Caco-2 (cell line): Measurements from ENCODE around the gene EEF1AKMT4. TPM values are rescaled to one million over a fixed set of nuclear protein-coding genes. Genes with fewer than 3 reads are reported as not detected.

Experiments
- BruUV-seq: library from RNA; stranded (reverse); fragments of 400-500 nt; replicated peaks from 2 replicates; lab custom pipeline; 2021; lab: Mats Ljungman, UMichigan
- CTCF ChIA-PET: fragments of 300-600 bp; sonication (Branson Sonifier 250); formaldehyde crosslinking; loops from one replicate; lab custom pipeline; 2022; ENCODE audit warnings: antibody characterized with exemption; lab: Charles Lee
- POLR2A ChIA-PET: fragments of 300-600 bp; sonication (Branson Sonifier 250); formaldehyde crosslinking; loops from one replicate; lab custom pipeline; 2022; ENCODE audit warnings: antibody characterized with exemption; lab: Charles Lee
- DNase-seq, 2 experiments: peaks; one replicate each; pipeline versions ENCODE4 v3.0.0 to v3.0.0-alpha.2; 2020 to 2022
- H3K27me3 ChIP-seq: replicated peaks from 2 replicates; pipeline ENCODE4 v1.6.0; 2011; ENCODE audit warnings: low read length; ENCODE audit not compliant: control insufficient read depth, insufficient read depth
- H3K36me3 ChIP-seq: 2 replicates; pipeline ENCODE4 v1.5.1; 2011; ENCODE audit warnings: low read length; ENCODE audit not compliant: control insufficient read depth, insufficient read depth
- H3K4me1 ChIP-seq: fragments of 250-450 bp; sonication (Bioruptor Pico); 2 replicates; pipeline ENCODE4 v1.5.1; 2020; ENCODE audit warnings: mild to moderate bottlenecking
- H3K4me3 ChIP-seq: 2 replicates; pipeline ENCODE4 v1.5.1; 2011; ENCODE audit warnings: low read depth, mild to moderate bottlenecking, control low read depth, low read length
- H3K9me3 ChIP-seq: fragments of 250-450 bp; sonication (Bioruptor Pico); 2 replicates; pipeline ENCODE4 v1.5.1; 2020; ENCODE audit warnings: mild to moderate bottlenecking, moderate library complexity
- H3K27ac Mint-ChIP-seq: one replicate; pipeline ENCODE4 v1.8.0; 2022; ENCODE audit warnings: mixed read lengths; ENCODE audit not compliant: unreplicated experiment
- H3K27me3 Mint-ChIP-seq: one replicate; pipeline ENCODE4 v1.8.0; 2022; ENCODE audit warnings: mixed read lengths; ENCODE audit not compliant: insufficient read depth, unreplicated experiment
- H3K36me3 Mint-ChIP-seq: one replicate; pipeline ENCODE4 v1.8.0; 2022; ENCODE audit warnings: mild to moderate bottlenecking, mixed read lengths; ENCODE audit not compliant: insufficient read depth, unreplicated experiment
- H3K4me1 Mint-ChIP-seq: one replicate; pipeline ENCODE4 v1.8.0; 2022; ENCODE audit warnings: low read depth, mixed read lengths; ENCODE audit not compliant: unreplicated experiment
- H3K4me3 Mint-ChIP-seq: one replicate; pipeline ENCODE4 v1.8.0; 2022; ENCODE audit warnings: mild to moderate bottlenecking, moderate library complexity, mixed read lengths; ENCODE audit not compliant: unreplicated experiment
- H3K9me3 Mint-ChIP-seq: one replicate; pipeline ENCODE4 v1.8.0; 2022; ENCODE audit warnings: mixed read lengths; ENCODE audit not compliant: unreplicated experiment
- intact Hi-C: fragments of 100-400 bp; cut with micrococcal nuclease; formaldehyde crosslinking; loops from one replicate; pipeline ENCODE4 v1.10.0; 2022; ENCODE audit not compliant: unreplicated experiment
- total RNA-seq: library from RNA; stranded (reverse); gene quantifications from 2 replicates; pipeline ENCODE4 v1.2.3, GENCODE V29; 2022
- TF ChIP-seq, protein P1 (sequence below), 2 experiments: fragments of 200-600 bp in 1 of 2; IDR thresholded peaks; 1 replicate in 1 of 2; 2 replicates in 1 of 2; pipeline versions ENCODE4 v1.5.1 to v1.8.0; 2011 to 2022; ENCODE audit warnings: antibody characterized with exemption in 1 of 2, control low read depth in 1 of 2, inconsistent platforms in 1 of 2, low read depth in 1 of 2, low read length in 1 of 2, mild to moderate bottlenecking in 1 of 2, moderate library complexity in 1 of 2; ENCODE audit not compliant: insufficient read depth in 1 of 2, severe bottlenecking in 1 of 2, unreplicated experiment in 1 of 2

EEF1AKMT4 gene
- total RNA-seq, 1 experiment from 2014 or later, result 13.1 TPM

DNA sequence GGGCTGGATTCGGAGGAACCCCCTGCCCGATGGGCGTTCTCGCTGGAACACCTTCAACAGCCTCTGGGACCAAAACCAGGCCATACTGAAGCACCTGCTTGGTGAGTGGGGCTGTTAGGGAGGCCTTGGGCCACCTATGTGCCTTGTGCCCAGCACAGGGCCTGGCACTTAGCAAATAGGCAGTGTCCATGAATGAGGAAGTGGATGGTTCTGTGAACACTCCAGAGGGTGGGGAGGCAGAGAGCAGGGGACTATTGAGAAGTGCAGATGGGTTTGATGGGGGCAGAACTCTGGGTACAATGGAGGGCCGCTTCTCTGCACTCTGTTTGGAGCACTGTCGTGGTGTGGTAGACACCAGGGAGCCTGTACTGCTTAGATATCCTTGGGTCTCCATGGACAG, 27.9 kb downstream of the EEF1AKMT4 start:
- H3K4me1 ChIP-seq, result no peaks in the 10 kb centered on the region
- H3K4me3 ChIP-seq, result no peak overlapping the region
- CTCF ChIA-PET, result interaction anchor here (1.2 kb wide), 1 partner anchor 12 kb away, joined by 4 read pairs; no protein-coding TSS in a partner anchor
- H3K36me3 ChIP-seq, result no peaks in the 10 kb centered on the region
- H3K36me3 Mint-ChIP-seq, result no peaks in the 10 kb centered on the region
- BruUV-seq, result no TSS peak
- intact Hi-C loops, result no loop called here
- H3K9me3 Mint-ChIP-seq, result no peaks in the 10 kb centered on the region
- no peaks in the 10 kb centered on the region for H3K9me3 ChIP-seq
- TF ChIP-seq, protein P1, sequence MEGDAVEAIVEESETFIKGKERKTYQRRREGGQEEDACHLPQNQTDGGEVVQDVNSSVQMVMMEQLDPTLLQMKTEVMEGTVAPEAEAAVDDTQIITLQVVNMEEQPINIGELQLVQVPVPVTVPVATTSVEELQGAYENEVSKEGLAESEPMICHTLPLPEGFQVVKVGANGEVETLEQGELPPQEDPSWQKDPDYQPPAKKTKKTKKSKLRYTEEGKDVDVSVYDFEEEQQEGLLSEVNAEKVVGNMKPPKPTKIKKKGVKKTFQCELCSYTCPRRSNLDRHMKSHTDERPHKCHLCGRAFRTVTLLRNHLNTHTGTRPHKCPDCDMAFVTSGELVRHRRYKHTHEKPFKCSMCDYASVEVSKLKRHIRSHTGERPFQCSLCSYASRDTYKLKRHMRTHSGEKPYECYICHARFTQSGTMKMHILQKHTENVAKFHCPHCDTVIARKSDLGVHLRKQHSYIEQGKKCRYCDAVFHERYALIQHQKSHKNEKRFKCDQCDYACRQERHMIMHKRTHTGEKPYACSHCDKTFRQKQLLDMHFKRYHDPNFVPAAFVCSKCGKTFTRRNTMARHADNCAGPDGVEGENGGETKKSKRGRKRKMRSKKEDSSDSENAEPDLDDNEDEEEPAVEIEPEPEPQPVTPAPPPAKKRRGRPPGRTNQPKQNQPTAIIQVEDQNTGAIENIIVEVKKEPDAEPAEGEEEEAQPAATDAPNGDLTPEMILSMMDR (IDR thresholded peaks at IDR 0.05; ENCODE audit: insufficient read depth in 1 of 2, low read depth in 1 of 2, low read length in 1 of 2, severe bottlenecking in 1 of 2, unreplicated experiment in 1 of 2), result no peak
- H3K27me3 Mint-ChIP-seq, result peaks cover 12% of the 10 kb centered on the region
- no peak overlapping the region for H3K27ac Mint-ChIP-seq
- H3K4me1 Mint-ChIP-seq, result no peaks in the 10 kb centered on the region
- POLR2A ChIA-PET, result no interaction called here
- DNase-seq, result no peak
- H3K4me3 Mint-ChIP-seq, result no peak overlapping the region
- H3K27me3 ChIP-seq, result no peaks in the 10 kb centered on the region

- no TSS peak for BruUV-seq
- Histone ChIP-seq H3K4me1 (no peaks in the 10 kb centered on the region), H3K4me3 (no peak overlapping the region), H3K27me3 (no peaks in the 10 kb centered on the region), H3K36me3 (no peaks in the 10 kb centered on the region), H3K9me3 (no peaks in the 10 kb centered on the region)
- intact Hi-C loops, result no loop called here
- Mint-ChIP-seq H3K27me3 (peaks cover 13% of the 10 kb centered on the region), H3K27ac (no peak overlapping the region), H3K4me1 (no peaks in the 10 kb centered on the region), H3K36me3 (no peaks in the 10 kb centered on the region), H3K4me3 (no peak overlapping the region), H3K9me3 (no peaks in the 10 kb centered on the region)
- POLR2A ChIA-PET, result no interaction called here
- CTCF ChIA-PET, result no interaction called here
- TF ChIP-seq, protein P1 (IDR thresholded peaks at IDR 0.05; ENCODE audit: insufficient read depth in 1 of 2, low read depth in 1 of 2, low read length in 1 of 2, severe bottlenecking in 1 of 2, unreplicated experiment in 1 of 2), result no peak
- no peak for DNase-seq
Measured at GRCh38 chr3:184282941-184283340, 33.5 kb downstream of the EEF1AKMT4 start.

GRCh38 chr3:184283681-184284080, 34.2 kb downstream of the EEF1AKMT4 start:
- no TSS peak for BruUV-seq
- POLR2A ChIA-PET, result no interaction called here
- Mint-ChIP-seq H3K27ac (no peak overlapping the region), H3K9me3 (no peaks in the 10 kb centered on the region), H3K36me3 (no peaks in the 10 kb centered on the region), H3K4me3 (no peak overlapping the region), H3K4me1 (no peaks in the 10 kb centered on the region), H3K27me3 (peaks cover 13% of the 10 kb centered on the region)
- intact Hi-C loops, result loop anchor here (2.0 kb wide), 1 partner anchor 389 kb away; no protein-coding TSS in a partner anchor
- Histone ChIP-seq H3K9me3 (no peaks in the 10 kb centered on the region), H3K4me1 (no peaks in the 10 kb centered on the region), H3K36me3 (no peaks in the 10 kb centered on the region), H3K4me3 (no peak overlapping the region), H3K27me3 (no peaks in the 10 kb centered on the region)
- no peak for DNase-seq
- TF ChIP-seq, protein P1 (IDR thresholded peaks at IDR 0.05; ENCODE audit: insufficient read depth in 1 of 2, low read depth in 1 of 2, low read length in 1 of 2, severe bottlenecking in 1 of 2, unreplicated experiment in 1 of 2), result no peak
- CTCF ChIA-PET, result no interaction called here
